NCI-H1105 treated with DMSO at 0.1 percent for 48 hours (cell line): ENCODE results near the gene SVBP.
"Not testable (repeated sequence)": the region's sequence is repeated elsewhere in the genome, so short reads cannot be mapped to it uniquely, and the experiment has no call there.

Source experiments
- DNase-seq: peaks from one replicate; lab custom pipeline; 2025; lab: John Stamatoyannopoulos, UW

Gene SVBP

DNA sequence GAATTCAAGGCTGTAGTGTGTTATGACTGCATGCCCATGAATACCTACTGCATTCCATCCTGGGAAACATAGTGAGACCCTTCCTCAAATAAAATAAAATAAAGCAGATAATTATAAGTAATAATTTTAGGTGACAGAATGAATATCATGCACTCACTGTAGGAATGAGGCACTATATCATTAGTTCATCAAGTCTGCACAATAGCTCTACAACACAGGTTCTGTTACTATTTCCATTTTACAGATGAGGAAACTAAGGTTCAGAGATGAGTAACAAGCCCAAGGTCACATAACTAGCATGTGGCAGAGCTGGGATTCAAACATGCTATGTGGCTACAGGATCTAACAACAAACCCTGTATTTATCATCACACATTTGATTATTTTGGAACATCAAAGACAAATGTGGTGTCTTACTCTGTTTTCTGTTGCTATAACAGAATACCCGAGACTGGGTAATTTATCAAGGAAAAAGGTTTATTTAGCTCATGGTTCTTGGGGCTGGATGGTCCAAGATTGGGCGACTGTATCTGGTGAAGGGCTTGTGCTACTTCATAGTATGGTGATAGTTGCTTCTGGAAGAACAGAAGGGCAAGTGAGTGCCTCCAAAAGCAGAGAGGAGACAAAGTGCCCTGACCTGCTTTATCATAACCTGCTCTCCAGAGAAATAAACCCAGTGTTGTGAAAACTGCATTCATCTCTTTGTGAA, 24.4 kb upstream of the SVBP start:
- no peak for DNase-seq

GRCh38 chr1:42841010-42841409, 23.8 kb upstream of the SVBP start:
- no peak for DNase-seq

DNA sequence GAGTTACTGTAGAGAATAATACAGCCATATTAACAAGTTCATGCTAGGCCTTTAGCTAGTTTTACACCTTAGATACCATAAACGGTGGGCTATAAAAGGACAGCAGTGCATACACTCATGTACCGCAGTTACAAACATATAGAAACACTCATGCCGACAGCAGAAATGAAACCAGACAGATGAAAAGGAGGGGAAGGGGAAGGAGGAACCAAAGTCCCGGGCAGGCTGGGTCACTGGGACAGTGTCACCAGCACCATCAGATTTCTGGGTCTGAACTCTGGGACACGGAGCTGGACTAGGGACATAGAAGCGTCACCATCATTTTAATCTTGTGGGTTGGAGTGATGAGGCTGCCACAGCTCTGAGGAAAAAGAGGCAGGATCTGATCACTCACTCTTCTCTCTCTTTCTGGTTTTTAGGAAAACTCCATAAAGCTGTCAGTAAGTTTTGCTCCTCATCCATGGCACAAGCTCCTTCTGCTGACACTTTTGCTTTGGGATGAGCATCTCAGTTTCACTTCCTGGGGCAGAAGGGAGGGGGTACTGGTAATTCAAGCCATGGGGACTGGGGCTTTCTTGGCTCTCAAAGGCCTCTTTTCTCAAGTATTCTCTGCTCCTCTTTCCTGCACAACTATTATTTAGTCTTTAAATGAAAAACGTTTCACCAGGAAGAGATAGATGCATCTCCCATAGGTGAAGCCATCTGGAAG, 21.4 kb upstream of the SVBP start:
- no peak for DNase-seq

DNA sequence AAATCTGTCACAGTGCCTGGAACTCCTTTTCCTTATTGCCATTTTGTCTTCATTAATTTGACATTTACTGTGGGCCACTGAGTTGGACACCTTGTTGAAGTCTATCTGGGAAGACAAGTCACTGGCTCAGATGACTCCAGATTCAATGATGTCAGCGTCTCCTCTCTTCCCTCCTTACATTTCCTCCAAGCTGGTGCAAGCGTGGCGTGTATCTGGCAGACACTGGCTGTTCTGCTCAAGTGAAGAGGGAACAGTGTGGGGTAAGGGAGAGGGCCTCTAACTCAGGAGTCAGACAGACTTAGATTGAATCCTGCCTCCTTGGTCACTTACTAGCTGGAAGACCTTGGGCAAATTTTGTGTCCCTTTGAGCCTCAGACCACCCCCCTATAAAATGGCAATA, 20.5 kb upstream of the SVBP start:
- DNase-seq, result no peak

GRCh38 chr1:42835422-42835821, 18.2 kb upstream of the SVBP start:
- DNase-seq, result no peak

GRCh38 chr1:42834803-42835202, 17.6 kb upstream of the SVBP start:
- DNase-seq, result no peak

DNA sequence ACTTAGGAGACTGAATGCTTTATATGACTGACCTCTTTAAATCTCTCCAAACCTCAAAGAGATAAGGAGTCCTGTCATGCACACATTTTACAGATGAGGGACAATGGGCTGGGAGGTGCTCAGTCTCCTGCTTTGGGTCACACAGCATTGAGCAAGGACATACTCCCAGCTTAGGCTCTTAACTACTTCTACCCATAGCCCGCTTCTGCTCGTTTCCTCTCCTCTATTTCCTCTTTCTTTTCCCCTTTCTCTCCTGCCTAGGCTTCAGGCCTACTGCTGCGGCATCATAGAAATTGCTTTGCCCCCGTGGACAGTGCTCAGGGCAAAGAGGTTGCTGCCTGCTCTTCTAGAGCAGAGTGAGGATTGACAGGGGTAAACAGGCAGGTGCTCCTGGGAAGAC, 16.8 kb upstream of the SVBP start:
- no peak for DNase-seq

DNA sequence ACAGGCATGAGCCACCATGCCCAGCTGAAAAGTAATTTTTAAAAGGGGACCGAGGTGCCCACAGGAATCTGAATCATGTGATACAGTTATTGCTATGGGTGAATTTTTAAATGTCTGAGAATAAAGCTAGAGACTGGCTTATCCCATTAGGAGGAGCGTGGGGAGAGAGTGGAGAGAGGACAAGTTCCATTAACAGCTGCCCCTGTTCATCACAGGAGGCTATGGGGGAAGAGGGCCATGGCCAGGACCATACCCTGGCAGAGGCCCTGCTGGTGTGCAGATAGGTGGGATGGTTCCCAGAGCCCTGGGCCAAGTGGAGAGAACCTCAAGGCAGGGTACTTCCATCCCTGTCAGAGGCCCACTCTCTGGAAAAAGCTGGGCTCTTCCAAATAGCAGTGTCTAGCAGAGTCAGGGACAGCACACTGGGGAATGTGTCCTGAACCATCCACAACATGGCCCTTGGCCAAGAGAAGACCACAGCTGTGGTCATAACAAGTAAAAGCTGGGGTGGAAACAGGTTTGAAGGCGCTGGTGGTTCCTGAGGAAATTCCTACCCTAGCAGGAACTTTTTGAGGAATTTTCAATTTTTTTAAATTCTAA, 15.5 kb upstream of the SVBP start:
- no peak for DNase-seq

GRCh38 chr1:42831273-42831672, 14.1 kb upstream of the SVBP start:
- DNase-seq, result no peak

DNA sequence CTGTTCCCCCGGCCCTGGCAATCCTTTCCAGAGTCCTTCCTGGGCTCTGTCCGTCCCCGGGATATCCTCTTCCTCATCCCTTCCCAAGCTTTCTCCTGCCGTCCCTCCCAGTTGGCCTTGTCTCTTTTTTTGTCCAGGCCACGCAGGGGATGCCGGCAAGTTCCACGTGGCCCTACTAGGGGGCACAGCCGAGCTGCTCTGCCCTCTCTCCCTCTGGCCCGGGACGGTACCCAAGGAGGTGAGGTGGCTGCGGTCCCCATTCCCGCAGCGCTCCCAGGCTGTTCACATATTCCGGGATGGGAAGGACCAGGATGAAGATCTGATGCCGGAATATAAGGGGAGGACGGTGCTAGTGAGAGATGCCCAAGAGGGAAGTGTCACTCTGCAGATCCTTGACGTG, 13.4 kb upstream of the SVBP start:
- DNase-seq, result no peak

- DNase-seq, result no peak
These were observed 8.0 kb upstream of the SVBP start for GRCh38 chr1:42825036-42825851.

DNA sequence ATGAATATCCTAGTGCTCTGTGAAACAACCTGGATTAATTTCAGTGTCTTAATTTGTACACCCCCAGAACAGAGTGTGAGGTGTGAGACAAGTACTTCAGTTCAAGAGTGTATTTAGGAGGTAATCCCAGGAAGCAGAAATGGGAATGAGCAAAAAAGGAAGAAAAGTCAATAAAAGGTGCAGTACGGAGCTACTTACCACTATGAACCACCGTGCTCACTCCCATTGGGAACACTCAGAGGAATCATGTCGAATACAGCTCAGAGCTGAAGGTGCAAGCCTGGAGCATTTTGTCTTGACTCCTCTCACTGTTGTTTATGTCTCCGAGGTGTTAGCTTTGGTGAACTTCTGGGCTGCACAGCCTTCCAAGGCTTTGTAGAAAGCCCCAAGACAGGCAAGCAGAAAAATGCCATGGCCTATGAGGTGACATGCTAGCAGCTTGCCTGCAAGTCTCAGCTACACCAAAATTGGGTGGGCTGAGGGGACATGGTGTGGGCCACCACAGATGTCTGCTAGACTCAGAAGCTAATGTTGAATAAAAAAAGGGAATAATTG, 7.4 kb upstream of the SVBP start:
- no peak for DNase-seq

GRCh38 chr1:42822800-42823392, 5.7 kb upstream of the SVBP start:
- DNase-seq, result no peak

GRCh38 chr1:42821690-42822089, 4.5 kb upstream of the SVBP start:
- DNase-seq, result no peak

DNA sequence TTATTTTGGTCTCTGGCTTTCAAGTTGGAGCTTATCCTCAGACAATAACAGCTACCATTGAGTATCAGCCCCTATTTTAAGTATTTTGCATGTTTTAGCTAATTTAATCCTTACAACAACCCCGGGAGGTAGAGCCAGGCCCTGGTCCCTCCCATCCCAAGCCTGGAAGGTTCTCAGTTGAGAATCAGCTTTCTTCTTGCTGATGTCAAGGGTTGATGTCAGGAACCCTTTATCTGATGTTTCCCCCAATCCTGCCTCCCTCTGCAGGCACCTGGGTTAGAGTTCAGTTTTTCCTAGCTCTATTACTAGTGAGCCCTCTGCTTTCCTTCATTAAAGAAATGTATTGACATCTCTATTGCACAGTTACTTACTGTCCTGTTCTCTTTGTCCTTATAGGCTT, 3.6 kb upstream of the SVBP start:
- DNase-seq, result no peak

GRCh38 chr1:42817976-42818375, 779 bp upstream of the SVBP start:
- no peak for DNase-seq

GRCh38 chr1:42817440-42817767, 207 bp upstream of the SVBP start:
- DNase-seq, result no peak

GRCh38 chr1:42815941-42816584, 1.1 kb downstream of the SVBP start:
- peak; percentile 62 for DNase-seq

DNA sequence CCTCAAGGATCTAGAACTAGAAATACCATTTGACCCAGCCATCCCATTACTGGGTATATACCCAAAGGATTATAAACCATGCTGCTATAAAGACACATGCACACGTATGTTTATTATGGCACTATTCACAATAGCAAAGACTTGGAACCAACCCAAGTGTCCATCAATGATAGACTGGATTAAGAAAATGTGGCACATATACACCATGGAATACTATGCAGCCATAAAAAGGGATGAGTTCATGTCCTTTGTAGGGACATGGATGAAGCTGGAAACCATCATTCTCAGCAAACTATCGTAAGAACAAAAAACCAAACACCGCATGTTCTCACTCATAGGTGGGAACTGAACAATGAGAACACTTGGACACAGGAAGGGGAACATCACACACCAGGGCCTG, 2.4 kb downstream of the SVBP start:
- not testable (repeated sequence) for DNase-seq

- no peak for DNase-seq
These were observed 10.0 kb downstream of the SVBP start for GRCh38 chr1:42807056-42807668.

DNA sequence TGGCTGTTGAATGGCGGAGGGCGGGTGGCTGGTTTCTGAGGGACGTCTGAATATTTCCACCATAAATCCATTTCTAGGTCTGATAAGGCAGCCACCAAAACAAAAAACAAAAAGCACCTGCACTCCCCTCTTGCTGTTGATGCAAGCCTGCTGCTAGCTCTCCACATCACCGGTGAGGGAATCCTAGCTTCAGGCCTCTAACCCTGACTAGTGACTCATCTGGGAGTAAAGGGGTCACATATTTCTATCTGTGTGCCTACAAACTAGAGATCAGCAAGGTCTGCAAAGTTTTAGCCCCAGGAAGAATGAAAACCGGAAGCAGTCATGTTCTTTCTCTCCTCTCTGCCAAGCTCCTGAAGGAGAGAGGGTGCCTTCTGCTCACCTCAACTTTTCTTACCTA, 10.6 kb downstream of the SVBP start:
- no peak for DNase-seq
